NCI-H2107 (cell line): ENCODE results near the gene GSTO2.

Experiments
- DNase-seq: peaks from one replicate; lab custom pipeline; 2025; lab: John Stamatoyannopoulos, UW

The GSTO2 gene

GRCh38 chr10:104253606-104254410, 15.2 kb upstream of the GSTO2 start:
- no peak for DNase-seq

GRCh38 chr10:104254493-104255310, 14.3 kb upstream of the GSTO2 start, which contains the start of gene GSTO1:
Gene GSTO1 (plus strand): TSS chr10:104254892. CDS start chr10:104254929, 37 bp downstream.
- no peak for DNase-seq

GRCh38 chr10:104255311-104255981, 13.5 kb upstream of the GSTO2 start:
- DNase-seq = no peak

- no peak for DNase-seq
Measured at GRCh38 chr10:104256335-104256961, 12.5 kb upstream of the GSTO2 start.

GRCh38 chr10:104257235-104257634, 11.7 kb upstream of the GSTO2 start:
- DNase-seq = no peak

GRCh38 chr10:104258209-104258608, 10.8 kb upstream of the GSTO2 start:
- DNase-seq = no peak

DNA sequence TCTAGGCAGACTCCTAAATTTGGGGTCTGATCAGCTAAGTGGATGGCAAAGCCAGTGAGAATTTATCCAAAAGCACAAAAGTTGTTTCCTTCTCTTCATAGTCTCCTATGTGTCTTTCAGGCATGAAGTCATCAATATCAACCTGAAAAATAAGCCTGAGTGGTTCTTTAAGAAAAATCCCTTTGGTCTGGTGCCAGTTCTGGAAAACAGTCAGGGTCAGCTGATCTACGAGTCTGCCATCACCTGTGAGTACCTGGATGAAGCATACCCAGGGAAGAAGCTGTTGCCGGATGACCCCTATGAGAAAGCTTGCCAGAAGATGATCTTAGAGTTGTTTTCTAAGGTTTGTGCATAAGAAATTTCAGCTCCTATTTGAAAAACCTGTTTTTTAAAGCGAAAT, 9.5 kb upstream of the GSTO2 start:
- no peak for DNase-seq

GRCh38 chr10:104259999-104260774, 8.8 kb upstream of the GSTO2 start:
- no peak for DNase-seq

GRCh38 chr10:104260775-104261115, 8.2 kb upstream of the GSTO2 start:
- no peak for DNase-seq

GRCh38 chr10:104262055-104262454, 6.9 kb upstream of the GSTO2 start:
- no peak for DNase-seq

GRCh38 chr10:104264783-104265182, 4.2 kb upstream of the GSTO2 start:
- no peak for DNase-seq

DNA sequence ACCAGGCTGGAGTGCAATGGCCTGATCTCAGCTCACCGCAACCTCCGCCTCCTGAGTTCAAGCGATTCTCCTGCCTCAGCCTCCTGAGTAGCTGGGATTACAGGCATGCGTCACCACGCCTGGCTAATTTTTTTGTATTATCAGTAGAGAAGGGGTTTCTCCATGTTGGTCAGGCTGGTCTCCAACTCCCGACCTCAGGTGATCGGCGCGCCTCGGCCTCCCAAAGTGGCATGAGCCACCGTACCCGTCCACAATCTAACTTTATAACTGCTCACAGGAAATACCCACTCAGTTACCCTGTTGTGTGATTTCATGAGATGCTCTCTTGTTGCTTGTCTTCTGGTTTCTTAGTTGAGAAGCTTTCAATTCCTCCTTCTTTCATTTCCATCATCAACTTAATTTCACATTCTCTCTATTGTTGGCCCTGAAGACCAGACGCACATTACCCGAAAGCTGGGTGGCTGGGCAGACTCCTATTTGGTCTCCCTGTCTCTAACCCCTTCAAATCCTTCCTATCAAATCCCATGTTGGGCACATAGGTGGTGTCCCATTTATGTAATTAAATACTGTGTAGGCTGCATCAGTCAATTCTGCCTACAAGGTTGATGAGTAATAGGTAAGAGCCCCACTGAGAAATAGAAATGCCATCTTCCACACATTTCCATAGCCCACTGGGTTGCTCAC, 1.1 kb upstream of the GSTO2 start:
- no peak for DNase-seq

DNA sequence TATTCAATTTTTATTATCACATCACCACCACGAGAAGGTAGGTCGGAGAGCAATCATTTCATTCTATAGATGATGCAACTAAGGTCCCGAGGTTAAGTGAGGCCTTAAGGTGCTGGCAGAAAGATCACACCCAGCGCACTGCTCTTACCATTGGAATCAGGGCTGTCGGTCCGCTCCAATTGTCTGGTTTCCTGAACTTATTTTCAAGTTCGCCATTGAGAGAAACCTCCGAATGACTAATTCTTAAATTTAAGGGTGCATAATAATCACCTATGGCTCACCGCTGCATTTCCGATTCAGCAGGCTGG, 625 bp upstream of the GSTO2 start:
- DNase-seq = no peak

DNA sequence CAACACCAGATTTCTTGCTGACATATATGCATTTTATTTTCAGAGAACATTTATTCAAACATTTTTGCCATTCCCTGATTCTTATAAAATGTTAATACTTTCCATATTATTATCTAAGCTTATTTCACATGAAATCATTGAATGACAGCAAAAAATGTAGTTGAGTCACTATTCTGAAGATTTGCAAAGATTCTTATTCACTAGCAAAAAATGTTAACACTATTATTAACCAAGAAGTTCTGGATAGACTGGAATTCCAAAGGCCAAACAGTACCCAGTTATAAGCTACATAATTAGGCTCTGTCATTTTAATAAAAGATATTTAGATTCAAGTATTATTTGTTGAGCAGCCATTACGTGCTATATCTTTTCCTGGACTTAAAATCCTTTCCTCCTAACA, 4.3 kb downstream of the GSTO2 start:
- DNase-seq = no peak

- DNase-seq = no peak
Measured at GRCh38 chr10:104273899-104274575, 5.1 kb downstream of the GSTO2 start.

DNA sequence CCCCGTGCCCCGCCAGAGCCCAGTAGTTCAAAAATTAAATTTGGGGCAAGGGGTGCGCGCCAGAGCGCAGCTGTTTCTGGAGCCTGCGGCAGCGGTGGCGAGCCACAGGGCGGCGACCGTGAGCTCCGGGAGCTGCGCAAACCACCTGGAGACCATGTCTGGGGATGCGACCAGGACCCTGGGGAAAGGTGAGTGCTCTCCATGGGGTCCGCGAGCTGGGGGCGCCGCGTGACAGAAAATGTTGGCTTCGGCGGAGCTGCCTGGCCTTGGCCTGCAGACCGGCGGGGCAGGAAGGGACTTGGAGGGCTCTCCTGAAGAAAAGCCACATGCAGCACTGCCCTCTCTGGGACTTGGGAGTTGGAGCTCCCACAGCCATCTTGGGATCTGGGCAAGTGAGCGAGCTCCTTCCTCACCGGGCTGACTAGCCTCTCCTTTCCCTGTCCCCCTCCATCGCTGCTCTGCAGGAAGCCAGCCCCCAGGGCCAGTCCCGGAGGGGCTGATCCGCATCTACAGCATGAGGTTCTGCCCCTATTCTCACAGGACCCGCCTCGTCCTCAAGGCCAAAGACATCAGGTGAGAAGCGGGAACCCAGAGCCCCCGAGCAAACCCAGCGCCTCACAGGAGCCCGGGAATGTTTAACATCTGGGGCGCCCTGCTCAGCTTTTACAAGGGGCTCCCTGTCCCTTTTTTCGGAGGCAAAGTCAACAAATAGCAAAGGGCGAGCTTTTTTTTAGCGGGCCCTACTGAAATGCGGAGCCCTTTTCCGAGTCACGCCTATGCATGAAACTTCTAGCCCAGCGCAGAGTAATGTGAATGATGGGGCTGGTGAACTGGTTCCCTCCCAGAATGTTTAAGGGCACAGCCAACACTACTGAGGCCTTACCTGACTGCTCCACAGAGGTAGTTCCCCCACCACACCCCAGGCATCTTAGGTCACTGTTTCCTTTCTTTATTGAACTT, 6.1 kb downstream of the GSTO2 start:
- DNase-seq = no peak

GRCh38 chr10:104276192-104276591, 7.2 kb downstream of the GSTO2 start:
- no peak for DNase-seq

DNA sequence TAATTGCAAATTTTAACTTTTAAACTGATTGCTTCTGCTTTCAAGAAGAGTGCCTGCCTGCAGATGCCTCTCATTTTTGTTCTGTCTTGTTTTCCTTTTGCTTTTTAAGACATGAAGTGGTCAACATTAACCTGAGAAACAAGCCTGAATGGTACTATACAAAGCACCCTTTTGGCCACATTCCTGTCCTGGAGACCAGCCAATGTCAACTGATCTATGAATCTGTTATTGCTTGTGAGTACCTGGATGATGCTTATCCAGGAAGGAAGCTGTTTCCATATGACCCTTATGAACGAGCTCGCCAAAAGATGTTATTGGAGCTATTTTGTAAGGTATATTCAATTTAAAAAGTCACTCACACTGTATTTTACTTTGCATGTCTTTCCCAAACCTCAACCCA, 8.8 kb downstream of the GSTO2 start:
- no peak for DNase-seq

DNA sequence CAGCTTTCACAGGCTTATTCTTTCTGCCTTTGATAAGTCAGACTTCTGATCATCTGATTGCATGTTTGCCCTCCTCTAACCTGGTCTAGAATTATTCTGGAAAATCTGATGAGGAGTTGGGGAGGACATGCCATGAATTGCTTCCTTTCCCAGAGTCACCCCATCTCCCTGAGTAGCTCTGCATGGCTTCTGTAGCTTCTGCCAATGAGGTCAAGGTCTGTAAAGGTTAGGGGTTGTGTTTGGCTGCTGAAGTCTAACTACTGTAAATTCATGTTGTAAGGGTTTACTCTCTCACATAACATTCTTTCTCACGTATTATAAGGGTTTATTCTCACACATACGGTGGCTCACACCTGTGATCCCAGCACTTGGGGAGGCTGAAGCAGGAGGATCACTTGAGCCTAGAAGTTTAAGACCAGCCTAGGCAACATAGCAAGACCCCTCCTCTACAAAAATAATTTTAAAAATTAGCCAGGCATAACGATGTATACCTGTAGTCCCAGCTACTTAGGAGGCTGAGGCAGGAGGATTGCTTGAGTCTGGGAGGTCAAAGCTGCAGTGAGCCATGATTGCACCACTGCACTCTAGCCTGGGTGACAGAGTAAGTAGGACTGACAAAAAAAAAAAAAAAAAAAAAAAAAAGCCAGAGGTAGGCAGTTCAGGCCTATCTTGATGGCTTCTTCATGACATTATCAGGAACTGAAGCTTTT, 10.7 kb downstream of the GSTO2 start:
- DNase-seq = no peak
